Lower lobe of right lung (tissue), 2 donors: ENCODE results near the gene ACBD6. TPM values are rescaled to one million over a fixed set of nuclear protein-coding genes. Genes with fewer than 3 reads are reported as not detected.

Source experiments
- ATAC-seq, 2 donors: fragments of 200-7000 bp; cut with Tn5 transposase; one replicate each; pipeline ENCODE4 v1.9.1; 2020 to 2022; ENCODE audit warnings: mild to moderate bottlenecking in 2 of 2, moderate library complexity in 2 of 2
- DNase-seq: peaks from one replicate; pipeline ENCODE4 v3.0.0-alpha.2; 2020
- H3K27ac ChIP-seq: fragments of 200-600 bp; one replicate; pipeline ENCODE4 v1.8.0; 2022
- H3K27me3 ChIP-seq: fragments of 200-600 bp; one replicate; pipeline ENCODE4 v1.8.0; 2022; ENCODE audit warnings: low read depth
- H3K36me3 ChIP-seq: fragments of 200-600 bp; one replicate; pipeline ENCODE4 v1.8.0; 2022; ENCODE audit warnings: mild to moderate bottlenecking
- H3K4me1 ChIP-seq: fragments of 200-600 bp; one replicate; pipeline ENCODE4 v1.8.0; 2022
- H3K4me3 ChIP-seq: fragments of 200-600 bp; one replicate; pipeline ENCODE4 v1.8.0; 2022; ENCODE audit warnings: mild to moderate bottlenecking
- H3K9me3 ChIP-seq: fragments of 200-600 bp; one replicate; pipeline ENCODE4 v1.8.0; 2022
- intact Hi-C: fragments of 100-400 bp; cut with DNase I; formaldehyde crosslinking; loops from one replicate; pipeline ENCODE4 v1.11.0; 2022
- total RNA-seq: library from RNA; stranded (reverse); fragmentation: NEBNext Ultra II Directional; extraction: Animal tissue kit (Norgen Biotek cat#: 25700); gene quantifications from one replicate; pipeline ENCODE4 v1.2.1, GENCODE V29; 2021
- TF ChIP-seq, protein P1 (sequence below): fragments of 200-600 bp; IDR thresholded peaks from one replicate; pipeline ENCODE4 v1.8.0; 2022; ENCODE audit warnings: antibody characterized with exemption, mild to moderate bottlenecking
- donor health status: DM: no; HTN: yes; CAD: no; lungs with severe emphysema.

ACBD6 gene
- total RNA-seq, 1 donor from 2014 or later, result 37.4 TPM

DNA sequence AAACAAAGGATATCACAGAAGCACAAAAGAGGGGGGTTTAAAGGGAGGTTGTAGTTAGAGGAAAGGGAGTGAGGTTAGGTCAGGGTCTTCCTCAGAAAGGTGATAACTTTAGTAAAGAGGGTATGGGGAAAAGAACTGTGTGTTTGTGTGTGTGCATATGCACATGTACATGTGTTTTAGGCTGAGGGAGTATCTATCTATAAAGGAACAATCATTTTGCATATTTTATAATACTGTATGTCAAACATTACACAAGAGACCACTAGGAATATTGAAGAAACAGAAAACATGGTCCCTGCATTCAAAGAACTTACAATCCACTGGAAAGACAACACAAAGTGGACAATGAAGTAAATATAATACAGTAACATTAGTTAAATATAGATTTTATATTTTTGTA is 132.2 kb downstream of the ACBD6 start:
- DNase-seq, result no peak
- no peak overlapping the region for H3K27ac ChIP-seq
- H3K9me3 ChIP-seq, result no peaks in the 10 kb centered on the region
- intact Hi-C loops, result no loop called here
- H3K4me1 ChIP-seq, result no peaks in the 10 kb centered on the region
- H3K36me3 ChIP-seq, result no peaks in the 10 kb centered on the region
- H3K4me3 ChIP-seq, result no peak overlapping the region
- no peaks in the 10 kb centered on the region for H3K27me3 ChIP-seq
- no peak for ATAC-seq
- TF ChIP-seq, protein P1, sequence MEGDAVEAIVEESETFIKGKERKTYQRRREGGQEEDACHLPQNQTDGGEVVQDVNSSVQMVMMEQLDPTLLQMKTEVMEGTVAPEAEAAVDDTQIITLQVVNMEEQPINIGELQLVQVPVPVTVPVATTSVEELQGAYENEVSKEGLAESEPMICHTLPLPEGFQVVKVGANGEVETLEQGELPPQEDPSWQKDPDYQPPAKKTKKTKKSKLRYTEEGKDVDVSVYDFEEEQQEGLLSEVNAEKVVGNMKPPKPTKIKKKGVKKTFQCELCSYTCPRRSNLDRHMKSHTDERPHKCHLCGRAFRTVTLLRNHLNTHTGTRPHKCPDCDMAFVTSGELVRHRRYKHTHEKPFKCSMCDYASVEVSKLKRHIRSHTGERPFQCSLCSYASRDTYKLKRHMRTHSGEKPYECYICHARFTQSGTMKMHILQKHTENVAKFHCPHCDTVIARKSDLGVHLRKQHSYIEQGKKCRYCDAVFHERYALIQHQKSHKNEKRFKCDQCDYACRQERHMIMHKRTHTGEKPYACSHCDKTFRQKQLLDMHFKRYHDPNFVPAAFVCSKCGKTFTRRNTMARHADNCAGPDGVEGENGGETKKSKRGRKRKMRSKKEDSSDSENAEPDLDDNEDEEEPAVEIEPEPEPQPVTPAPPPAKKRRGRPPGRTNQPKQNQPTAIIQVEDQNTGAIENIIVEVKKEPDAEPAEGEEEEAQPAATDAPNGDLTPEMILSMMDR, result no peak

DNA sequence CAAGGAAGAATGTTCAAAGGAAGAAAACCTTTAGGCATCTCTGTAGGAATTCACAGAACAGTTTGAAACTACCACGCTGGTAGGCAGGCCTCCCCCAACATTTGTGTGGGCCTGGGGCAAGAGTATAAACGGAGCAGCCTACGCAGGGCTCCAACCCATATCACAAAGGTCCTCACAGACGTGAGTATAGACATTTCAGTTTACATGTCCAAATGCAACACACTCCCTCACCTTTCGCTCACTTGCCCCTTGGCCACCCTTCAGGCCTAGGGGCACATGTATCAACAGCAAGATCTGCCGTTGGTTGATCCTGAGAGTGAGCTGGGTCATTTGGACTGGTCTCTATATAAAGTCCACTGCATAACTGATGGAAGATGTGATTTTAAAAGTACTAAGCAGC is 133.3 kb downstream of the ACBD6 start:
- TF ChIP-seq, protein P1, result no peak
- H3K4me3 ChIP-seq, result no peak overlapping the region
- H3K4me1 ChIP-seq, result no peaks in the 10 kb centered on the region
- no peaks in the 10 kb centered on the region for H3K9me3 ChIP-seq
- intact Hi-C loops, result no loop called here
- no peak overlapping the region for H3K27ac ChIP-seq
- no peaks in the 10 kb centered on the region for H3K27me3 ChIP-seq
- no peaks in the 10 kb centered on the region for H3K36me3 ChIP-seq
- ATAC-seq (no peak), DNase-seq (no peak)

DNA sequence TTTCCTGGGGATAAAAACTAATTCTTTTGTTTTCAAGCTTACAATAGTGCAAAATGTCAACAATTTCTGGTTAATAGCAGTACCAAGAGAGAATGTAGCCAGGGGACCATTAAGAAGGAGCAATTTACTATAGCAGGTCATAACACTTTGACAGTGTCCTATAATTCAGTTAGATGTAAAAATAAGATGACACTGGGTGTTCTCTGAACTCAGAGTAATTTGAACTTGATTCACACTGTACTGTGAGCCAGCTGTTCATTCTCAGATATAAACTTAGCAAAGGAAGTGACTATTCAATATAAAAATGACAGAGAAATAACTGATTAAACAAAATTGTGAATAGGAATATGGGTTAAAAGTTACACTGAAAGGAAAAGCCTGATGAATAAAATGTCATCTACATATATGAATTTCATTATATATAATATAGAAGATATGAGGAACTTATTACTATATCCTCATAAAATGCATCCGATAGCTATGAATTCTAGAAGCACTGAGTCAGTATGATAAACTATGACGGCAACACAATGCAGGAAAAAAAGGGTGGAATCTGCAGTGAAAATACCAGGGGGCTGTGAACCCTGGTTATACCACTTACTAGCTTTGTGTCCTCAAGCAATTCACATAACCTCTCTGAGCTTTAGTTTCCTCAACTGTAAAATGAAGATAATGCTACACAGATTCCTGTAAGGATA is 135.9 kb downstream of the ACBD6 start:
- no peaks in the 10 kb centered on the region for H3K27me3 ChIP-seq
- TF ChIP-seq, protein P1, result no peak
- ATAC-seq (no peak), DNase-seq (no peak)
- no peaks in the 10 kb centered on the region for H3K36me3 ChIP-seq
- no peak overlapping the region for H3K4me3 ChIP-seq
- no peak overlapping the region for H3K27ac ChIP-seq
- intact Hi-C loops, result no loop called here
- no peaks in the 10 kb centered on the region for H3K9me3 ChIP-seq
- H3K4me1 ChIP-seq, result no peaks in the 10 kb centered on the region

DNA sequence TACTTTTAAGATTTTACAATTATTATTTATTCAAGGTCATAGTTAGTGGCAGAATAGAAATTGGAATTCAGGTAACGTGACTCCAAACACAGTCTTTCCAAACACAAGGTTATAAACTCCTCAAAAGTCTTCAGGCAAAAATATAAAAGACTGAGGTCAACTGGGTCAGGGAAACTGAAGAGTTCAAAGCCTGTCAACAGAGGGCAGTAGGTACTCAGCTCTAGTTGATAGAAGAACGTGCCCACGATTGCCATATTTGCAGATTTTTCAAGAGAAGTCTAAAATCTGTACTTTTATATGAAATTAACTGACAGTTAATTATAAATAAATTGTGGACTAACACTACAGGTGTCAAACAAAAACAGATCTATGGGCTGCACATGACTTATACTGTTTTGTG is 137.3 kb downstream of the ACBD6 start:
- Histone ChIP-seq H3K36me3 (no peaks in the 10 kb centered on the region), H3K4me3 (no peak overlapping the region), H3K9me3 (no peaks in the 10 kb centered on the region), H3K27me3 (no peaks in the 10 kb centered on the region), H3K4me1 (no peaks in the 10 kb centered on the region), H3K27ac (no peak overlapping the region)
- DNase-seq (no peak), ATAC-seq (no peak)
- TF ChIP-seq, protein P1, result no peak
- intact Hi-C loops, result no loop called here

DNA sequence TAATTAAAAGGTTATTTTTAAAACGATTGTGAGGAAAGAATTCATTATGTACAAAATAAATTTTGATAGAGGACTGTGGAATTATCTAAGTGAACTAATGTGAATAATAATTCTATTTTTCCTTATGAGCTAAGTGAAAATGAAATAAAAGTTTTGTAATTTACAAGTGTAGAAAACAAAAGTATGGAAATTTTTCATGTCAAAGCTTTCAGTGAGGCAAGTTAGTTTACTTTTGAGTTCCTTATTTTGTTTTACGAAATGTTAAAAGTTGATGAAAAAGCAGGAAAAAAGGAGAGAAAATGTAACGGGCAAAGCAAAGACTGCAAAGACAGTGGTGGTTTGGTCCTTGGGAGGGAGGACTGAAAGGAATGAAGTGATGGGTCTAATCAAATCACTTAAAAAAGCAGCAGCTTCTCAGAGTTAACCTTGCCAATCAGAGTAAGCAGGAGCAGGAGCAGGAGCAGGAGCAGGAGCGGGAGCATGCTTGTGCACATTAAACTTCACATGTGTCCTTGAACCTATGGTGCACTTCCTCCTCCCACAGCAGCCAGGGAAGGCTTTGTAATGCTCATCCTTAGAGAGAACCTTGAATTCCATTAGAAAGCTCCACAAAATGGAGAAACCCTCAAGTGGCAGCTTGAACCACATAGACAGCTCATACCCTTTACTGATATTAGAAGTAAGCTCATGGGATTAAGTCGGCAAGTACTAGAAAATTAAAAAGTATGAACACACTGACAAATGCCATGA is 139.0 kb downstream of the ACBD6 start:
- ATAC-seq, result no peak
- Histone ChIP-seq H3K9me3 (no peaks in the 10 kb centered on the region), H3K27ac (no peak overlapping the region), H3K4me3 (no peak overlapping the region), H3K4me1 (no peaks in the 10 kb centered on the region), H3K36me3 (no peaks in the 10 kb centered on the region), H3K27me3 (no peaks in the 10 kb centered on the region)
- intact Hi-C loops, result no loop called here
- DNase-seq, result no peak
- TF ChIP-seq, protein P1, result no peak
